IMR-90 (cell line): Measurements from ENCODE around the gene SLC36A1. TPM values are rescaled to one million over a fixed set of nuclear protein-coding genes. Genes with fewer than 3 reads are reported as not detected.

Source experiments
- ATAC-seq: fragments of 200-7000 bp; cut with Tn5 transposase; 2 replicates; pipeline ENCODE4 v1.9.1; 2020; ENCODE audit warnings: low read depth, mild to moderate bottlenecking, moderate library complexity
- BruUV-seq: library from RNA; stranded (reverse); fragments of 400-500 nt; replicated peaks from 2 replicates; lab custom pipeline; 2021; lab: Mats Ljungman, UMichigan
- CTCF ChIA-PET: fragments of 300-600 bp; formaldehyde crosslinking; extraction: SDS; loops from one replicate; lab custom pipeline; 2021; ENCODE audit warnings: antibody characterized with exemption; lab: Yijun Ruan, JAX
- POLR2A ChIA-PET: fragments of 300-600 bp; sonication (Branson Sonifier 250); formaldehyde crosslinking; loops from one replicate; lab custom pipeline; 2022; ENCODE audit warnings: antibody characterized with exemption; ENCODE audit not compliant: unreplicated experiment; lab: Charles Lee
- DNase-seq: peaks from one replicate; pipeline ENCODE4 v3.0.0; 2013
- H2AFZ ChIP-seq: replicated peaks from 2 replicates; pipeline ENCODE3; 2013; ENCODE audit warnings: low read length, mild to moderate bottlenecking; ENCODE audit not compliant: poor library complexity
- H2AK5ac ChIP-seq: 2 replicates; pipeline ENCODE4 v1.6.1; 2013; ENCODE audit warnings: low read depth, low read length, inconsistent platforms
- H2AK9ac ChIP-seq: replicated peaks from 2 replicates; pipeline ENCODE3; 2013; ENCODE audit warnings: mild to moderate bottlenecking, low read depth, low read length, moderate library complexity; ENCODE audit not compliant: poor library complexity
- H2BK120ac ChIP-seq: 2 replicates; pipeline ENCODE4 v1.6.1; 2013; ENCODE audit warnings: low read depth, low read length, inconsistent platforms
- H2BK15ac ChIP-seq: 3 replicates; pipeline ENCODE4 v1.6.1; 2013; ENCODE audit warnings: low read depth, low read length, inconsistent platforms
- H2BK20ac ChIP-seq: 2 replicates; pipeline ENCODE4 v1.6.1; 2013; ENCODE audit warnings: low read depth, mild to moderate bottlenecking, inconsistent platforms, low read length, moderate library complexity
- H2BK5ac ChIP-seq: 2 replicates; pipeline ENCODE4 v1.6.1; 2013; ENCODE audit warnings: mild to moderate bottlenecking, low read depth, low read length, inconsistent platforms; ENCODE audit not compliant: poor library complexity, severe bottlenecking
- H3K14ac ChIP-seq: replicated peaks from 2 replicates; pipeline ENCODE4 v1.6.1; 2013; ENCODE audit warnings: low read depth, low read length, inconsistent platforms
- H3K18ac ChIP-seq: 2 replicates; pipeline ENCODE4 v1.6.1; 2013; ENCODE audit warnings: low read depth, low read length, control low read depth
- H3K23ac ChIP-seq: 2 replicates; pipeline ENCODE4 v1.6.1; 2013; ENCODE audit warnings: low read depth, low read length, inconsistent platforms
- H3K27ac ChIP-seq: 2 replicates; pipeline ENCODE4 v1.5.1; 2013; ENCODE audit warnings: mild to moderate bottlenecking, control low read depth, low read length; ENCODE audit not compliant: insufficient read depth
- H3K27me3 ChIP-seq: 2 replicates; pipeline ENCODE4 v1.6.1; 2013; ENCODE audit warnings: low read length; ENCODE audit not compliant: control insufficient read depth, insufficient read depth
- H3K36me3 ChIP-seq: 2 replicates; pipeline ENCODE4 v1.6.1; 2013; ENCODE audit warnings: low read length, mixed read lengths; ENCODE audit not compliant: control insufficient read depth, insufficient read depth
- H3K4ac ChIP-seq: 2 replicates; pipeline ENCODE4 v1.6.1; 2013; ENCODE audit warnings: low read depth, low read length, inconsistent platforms
- H3K4me1 ChIP-seq: 2 replicates; pipeline ENCODE4 v1.6.1; 2013; ENCODE audit warnings: low read length, mixed read lengths; ENCODE audit not compliant: control insufficient read depth, insufficient read depth
- H3K4me2 ChIP-seq: 2 replicates; pipeline ENCODE4 v1.6.1; 2013; ENCODE audit warnings: low read depth, mild to moderate bottlenecking, control low read depth, low read length, moderate library complexity
- H3K4me3 ChIP-seq: 2 replicates; pipeline ENCODE4 v1.5.1; 2013; ENCODE audit warnings: low read depth, mild to moderate bottlenecking, control low read depth, low read length, moderate library complexity; ENCODE audit not compliant: insufficient read depth
- H3K56ac ChIP-seq: 2 replicates; pipeline ENCODE4 v1.6.1; 2013; ENCODE audit warnings: low read length, inconsistent platforms; ENCODE audit not compliant: insufficient read depth; ENCODE audit errors: extremely low read depth
- H3K79me1 ChIP-seq, 2 experiments: 2 replicates each; pipeline ENCODE4 v1.6.1; 2013; ENCODE audit warnings: low read length in 2 of 2, inconsistent platforms in 1 of 2, low read depth in 1 of 2
- H3K9ac ChIP-seq: 2 replicates; pipeline ENCODE4 v1.6.1; 2013; ENCODE audit warnings: low read depth, low read length, control low read depth
- H3K9me1 ChIP-seq: 2 replicates; pipeline ENCODE4 v1.6.1; 2013; ENCODE audit warnings: low read length, inconsistent platforms; ENCODE audit not compliant: insufficient read depth
- H3K9me3 ChIP-seq: 2 replicates; pipeline ENCODE4 v1.6.1; 2013; ENCODE audit warnings: low read length; ENCODE audit not compliant: control insufficient read depth, insufficient read depth
- H4K20me1 ChIP-seq: 2 replicates; pipeline ENCODE4 v1.6.1; 2013; ENCODE audit warnings: low read length, inconsistent platforms; ENCODE audit not compliant: insufficient read depth
- H4K5ac ChIP-seq: 2 replicates; pipeline ENCODE4 v1.6.1; 2013; ENCODE audit warnings: mild to moderate bottlenecking, low read depth, low read length, control low read depth
- H4K8ac ChIP-seq, 2 experiments: 2 replicates each; pipeline ENCODE4 v1.6.1; 2013; ENCODE audit warnings: low read depth in 2 of 2, low read length in 2 of 2, control low read depth in 1 of 2, inconsistent platforms in 1 of 2
- H4K91ac ChIP-seq: 2 replicates; pipeline ENCODE4 v1.6.1; 2013; ENCODE audit warnings: low read depth, low read length, inconsistent platforms; ENCODE audit not compliant: insufficient read depth
- BHLHE40 ChIP-seq: fragments of 150-350 bp; IDR thresholded peaks from 2 replicates; pipeline ENCODE4 v1.6.1; 2016; ENCODE audit warnings: mild to moderate bottlenecking, low read depth, low read length
- CEBPB ChIP-seq: IDR thresholded peaks from 2 replicates; pipeline ENCODE4 v1.6.1; 2012; ENCODE audit warnings: low read depth, low read length, improper control_type of control experiment
- CHD1 ChIP-seq: IDR thresholded peaks from 2 replicates; pipeline ENCODE4 v1.6.1; 2012; ENCODE audit warnings: low read depth, low read length, improper control_type of control experiment
- FOS ChIP-seq: fragments of 150-350 bp; IDR thresholded peaks from 2 replicates; pipeline ENCODE4 v1.6.1; 2016; ENCODE audit warnings: low read depth, low read length
- MAFK ChIP-seq: IDR thresholded peaks from 2 replicates; pipeline ENCODE4 v1.6.1; 2012; ENCODE audit warnings: low read depth, low read length, improper control_type of control experiment
- MAZ ChIP-seq: IDR thresholded peaks from 2 replicates; pipeline ENCODE4 v1.6.1; 2012; ENCODE audit warnings: low read depth, mild to moderate bottlenecking, low read length, improper control_type of control experiment, moderate library complexity, borderline replicate concordance
- MXI1 ChIP-seq: IDR thresholded peaks from 2 replicates; pipeline ENCODE4 v1.6.1; 2012; ENCODE audit warnings: low read depth, mild to moderate bottlenecking, low read length, moderate library complexity, borderline replicate concordance
- NFE2L2 ChIP-seq: fragments of 150-350 bp; IDR thresholded peaks from 2 replicates; pipeline ENCODE4 v1.6.1; 2016; ENCODE audit warnings: low read depth, mild to moderate bottlenecking, low read length
- POLR2A ChIP-seq: IDR thresholded peaks from 2 replicates; pipeline ENCODE4 v1.6.1; 2012; ENCODE audit warnings: mild to moderate bottlenecking, low read depth, low read length
- RAD21 ChIP-seq: IDR thresholded peaks from 2 replicates; pipeline ENCODE4 v1.6.1; 2012; ENCODE audit warnings: low read length, improper control_type of control experiment
- RCOR1 ChIP-seq: IDR thresholded peaks from 2 replicates; pipeline ENCODE4 v1.6.1; 2012; ENCODE audit warnings: mild to moderate bottlenecking, low read length, improper control_type of control experiment; ENCODE audit not compliant: insufficient replicate concordance
- RFX5 ChIP-seq: IDR thresholded peaks from 2 replicates; pipeline ENCODE4 v1.8.0; 2012; ENCODE audit warnings: low read depth, mild to moderate bottlenecking, low read length, moderate library complexity
- SMC3 ChIP-seq: fragments of 150-350 bp; IDR thresholded peaks from 2 replicates; pipeline ENCODE4 v1.6.1; 2016; ENCODE audit warnings: low read depth, mild to moderate bottlenecking, antibody characterized with exemption, low read length, moderate library complexity
- WGBS, 2 experiments: methylation state at CpG; one replicate each; pipeline versions ENCODE4 v1.1.5 to v1.1.7; 2013; ENCODE audit warnings: missing lambda C conversion rate in 2 of 2; ENCODE audit not compliant: insufficient read length in 1 of 2; ENCODE audit errors: extremely low coverage in 2 of 2; 5-methylcytosine and 5-hydroxymethylcytosine counted together
- dilution Hi-C: fragments of 300-500 bp; cut with HindIII; formaldehyde crosslinking; loops from one replicate; pipeline ENCODE4 v1.14.3; 2018; ENCODE audit warnings: low sequenced_read_pairs; ENCODE audit not compliant: unreplicated experiment
- in situ Hi-C: fragments of 300-500 bp; cut with MboI; formaldehyde crosslinking; loops from 3 replicates; pipeline ENCODE4 v1.14.3; 2019; ENCODE audit warnings: low sequenced_read_pairs, inconsistent platforms, mixed read lengths
- intact Hi-C: fragments of 100-400 bp; cut with micrococcal nuclease; formaldehyde crosslinking; loops from 2 replicates; pipeline ENCODE4 v1.10.0; 2022
- polyA plus RNA-seq, 3 experiments: library from polyadenylated mRNA; depleted of rRNA; stranded (reverse); fragments of >200 nt; gene quantifications; 2 replicates each; pipeline ENCODE4 v1.2.3, GENCODE V29; 2012; ENCODE audit warnings: low replicate concordance in 1 of 3
- total RNA-seq: library from RNA; depleted of rRNA; stranded (reverse); fragments of >200 nt; gene quantifications from 2 replicates; pipeline ENCODE4 v1.2.3, GENCODE V29; 2012
- TF ChIP-seq, protein P1 (sequence below): fragments of 150-350 bp; IDR thresholded peaks from 2 replicates; pipeline ENCODE4 v1.6.1; 2016; ENCODE audit warnings: low read depth, mild to moderate bottlenecking, low read length, moderate library complexity, borderline replicate concordance
- TF ChIP-seq, protein P2 (sequence below): fragments of 150-350 bp; IDR thresholded peaks from 2 replicates; pipeline ENCODE4 v1.6.1; 2017; ENCODE audit warnings: mild to moderate bottlenecking, antibody characterized with exemption, low read length, low read depth
- TF ChIP-seq, protein P3 (sequence below): conservative IDR thresholded peaks from 2 replicates; pipeline ENCODE4 v1.5.1; 2012; ENCODE audit warnings: mild to moderate bottlenecking, low read depth, low read length, improper control_type of control experiment

Gene SLC36A1
- total and polyA plus RNA-seq, 2 of the 4 experiments (the other 2 are of a cell fraction): 5.7 to 8.7 TPM

DNA sequence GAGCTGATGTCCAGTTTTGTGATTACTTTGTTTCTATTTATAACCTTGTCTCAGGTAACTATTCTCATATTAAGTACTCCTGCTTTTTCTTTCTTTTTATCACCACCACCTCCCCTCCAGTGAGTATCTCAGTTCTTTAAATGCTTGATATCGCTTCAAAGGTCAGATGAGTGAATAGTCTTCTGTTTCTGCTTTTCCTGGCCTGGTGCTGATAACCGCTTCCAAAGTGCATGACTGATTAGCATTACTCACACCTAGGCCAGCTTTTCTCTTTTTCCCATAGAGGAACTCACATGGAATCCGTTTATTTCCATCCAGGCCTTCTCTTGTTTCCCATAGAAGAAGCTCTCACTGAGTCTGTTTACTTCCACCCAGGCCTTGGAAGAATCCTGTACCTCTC lies 3.2 kb downstream of the SLC36A1 start:
- DNase-seq (peak; percentile 16), ATAC-seq (no peak)
- no peak overlapping the region for H3K14ac ChIP-seq
- H3K27me3 ChIP-seq: no peaks in the 10 kb centered on the region
- no peak overlapping the region for H4K91ac ChIP-seq
- H2AK9ac ChIP-seq: no peak overlapping the region
- H3K4ac ChIP-seq: no peak overlapping the region
- H2BK120ac ChIP-seq: no peak overlapping the region
- peaks cover 7% of the 10 kb centered on the region; the same call in 1 of the 2 replicates for H3K9me1 ChIP-seq
- H2AK5ac ChIP-seq: no peak overlapping the region
- no peak overlapping the region for H4K5ac ChIP-seq
- H4K20me1 ChIP-seq: peaks cover 6% of the 10 kb centered on the region
- peaks cover 29 to 47% of the 10 kb centered on the region in 2 experiments for H3K79me1 ChIP-seq
- ChIA-PET CTCF (interaction anchor here (1.4 kb wide), 1 partner anchor 202 kb away, joined by 5 read pairs; no protein-coding TSS in a partner anchor), POLR2A (no interaction called here)
- no peaks in the 10 kb centered on the region for H3K9me3 ChIP-seq
- no peak overlapping the region for H3K23ac ChIP-seq
- H2BK20ac ChIP-seq: no peak overlapping the region
- dilution Hi-C loops: no loop called here
- H3K27ac ChIP-seq: no peak overlapping the region
- H3K9ac ChIP-seq: no peak overlapping the region
- H3K4me2 ChIP-seq: no peak overlapping the region
- no peak overlapping the region for H3K18ac ChIP-seq
- no peak overlapping the region for H2BK15ac ChIP-seq
- 80% methylated on average over 1 of the region's 3 CpGs; no CpG with 5 or more reads in 1 of the 2 experiments for WGBS, 2 experiments
- TF ChIP-seq, protein P1, sequence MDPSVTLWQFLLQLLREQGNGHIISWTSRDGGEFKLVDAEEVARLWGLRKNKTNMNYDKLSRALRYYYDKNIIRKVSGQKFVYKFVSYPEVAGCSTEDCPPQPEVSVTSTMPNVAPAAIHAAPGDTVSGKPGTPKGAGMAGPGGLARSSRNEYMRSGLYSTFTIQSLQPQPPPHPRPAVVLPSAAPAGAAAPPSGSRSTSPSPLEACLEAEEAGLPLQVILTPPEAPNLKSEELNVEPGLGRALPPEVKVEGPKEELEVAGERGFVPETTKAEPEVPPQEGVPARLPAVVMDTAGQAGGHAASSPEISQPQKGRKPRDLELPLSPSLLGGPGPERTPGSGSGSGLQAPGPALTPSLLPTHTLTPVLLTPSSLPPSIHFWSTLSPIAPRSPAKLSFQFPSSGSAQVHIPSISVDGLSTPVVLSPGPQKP: no peak
- no peak for TF ChIP-seq POLR2A
- TF ChIP-seq MAFK: no peak
- no peak for TF ChIP-seq BHLHE40
- no peak for TF ChIP-seq RCOR1
- TF ChIP-seq NFE2L2: no peak
- TF ChIP-seq, protein P2, sequence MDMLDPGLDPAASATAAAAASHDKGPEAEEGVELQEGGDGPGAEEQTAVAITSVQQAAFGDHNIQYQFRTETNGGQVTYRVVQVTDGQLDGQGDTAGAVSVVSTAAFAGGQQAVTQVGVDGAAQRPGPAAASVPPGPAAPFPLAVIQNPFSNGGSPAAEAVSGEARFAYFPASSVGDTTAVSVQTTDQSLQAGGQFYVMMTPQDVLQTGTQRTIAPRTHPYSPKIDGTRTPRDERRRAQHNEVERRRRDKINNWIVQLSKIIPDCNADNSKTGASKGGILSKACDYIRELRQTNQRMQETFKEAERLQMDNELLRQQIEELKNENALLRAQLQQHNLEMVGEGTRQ: no peak
- TF ChIP-seq, protein P3, sequence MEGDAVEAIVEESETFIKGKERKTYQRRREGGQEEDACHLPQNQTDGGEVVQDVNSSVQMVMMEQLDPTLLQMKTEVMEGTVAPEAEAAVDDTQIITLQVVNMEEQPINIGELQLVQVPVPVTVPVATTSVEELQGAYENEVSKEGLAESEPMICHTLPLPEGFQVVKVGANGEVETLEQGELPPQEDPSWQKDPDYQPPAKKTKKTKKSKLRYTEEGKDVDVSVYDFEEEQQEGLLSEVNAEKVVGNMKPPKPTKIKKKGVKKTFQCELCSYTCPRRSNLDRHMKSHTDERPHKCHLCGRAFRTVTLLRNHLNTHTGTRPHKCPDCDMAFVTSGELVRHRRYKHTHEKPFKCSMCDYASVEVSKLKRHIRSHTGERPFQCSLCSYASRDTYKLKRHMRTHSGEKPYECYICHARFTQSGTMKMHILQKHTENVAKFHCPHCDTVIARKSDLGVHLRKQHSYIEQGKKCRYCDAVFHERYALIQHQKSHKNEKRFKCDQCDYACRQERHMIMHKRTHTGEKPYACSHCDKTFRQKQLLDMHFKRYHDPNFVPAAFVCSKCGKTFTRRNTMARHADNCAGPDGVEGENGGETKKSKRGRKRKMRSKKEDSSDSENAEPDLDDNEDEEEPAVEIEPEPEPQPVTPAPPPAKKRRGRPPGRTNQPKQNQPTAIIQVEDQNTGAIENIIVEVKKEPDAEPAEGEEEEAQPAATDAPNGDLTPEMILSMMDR: no peak
- no peak for TF ChIP-seq CEBPB
- TF ChIP-seq RFX5: no peak
- TF ChIP-seq SMC3: no peak
- no peak for TF ChIP-seq RAD21
- TF ChIP-seq MAZ: no peak
- no peak for TF ChIP-seq MXI1
- TF ChIP-seq FOS: no peak
- TF ChIP-seq CHD1: no peak
- H3K36me3 ChIP-seq: no peaks in the 10 kb centered on the region
- no peak overlapping the region for H4K8ac ChIP-seq
- intact Hi-C loops: no loop called here
- H3K4me1 ChIP-seq: peaks cover 12% of the 10 kb centered on the region
- no peak overlapping the region for H2AFZ ChIP-seq
- H2BK5ac ChIP-seq: no peak overlapping the region
- no peak overlapping the region for H3K4me3 ChIP-seq
- H3K56ac ChIP-seq: no peak overlapping the region
- no TSS peak for BruUV-seq
- in situ Hi-C loops: no loop called here
